Measurements from ENCODE around the gene ASB1.

- TF ChIP-seq CTCF (CRISPR knock-in tag; IDR thresholded peaks at IDR 0.05) = no peak
- TF ChIP-seq POLR2AphosphoS5 (IDR thresholded peaks at IDR 0.05; ENCODE audit: low read depth, low read length) = no peak
- no peak for TF ChIP-seq HMGXB4 (CRISPR knock-in tag; IDR thresholded peaks at IDR 0.05; ENCODE audit: borderline replicate concordance in 1 of 2, low read depth in 1 of 2)
- TF ChIP-seq HIVEP1 (CRISPR knock-in tag; IDR thresholded peaks at IDR 0.05) = no peak
- no peak for TF ChIP-seq YY1 (IDR thresholded peaks at IDR 0.05; ENCODE audit: insufficient read depth, insufficient replicate concordance, low read depth, low read length)
- no peak for TF ChIP-seq ZNF782 (CRISPR knock-in tag; IDR thresholded peaks at IDR 0.05; ENCODE audit: borderline replicate concordance)
- TF ChIP-seq ZSCAN30 (CRISPR knock-in tag; IDR thresholded peaks at IDR 0.05) = no peak
- no peak for TF ChIP-seq ZNF207 (IDR thresholded peaks at IDR 0.05; ENCODE audit: borderline replicate concordance)
- no peak for TF ChIP-seq ZNF556 (CRISPR knock-in tag; IDR thresholded peaks at IDR 0.05; ENCODE audit: borderline replicate concordance)
- no peak for TF ChIP-seq SETDB1 (CRISPR knock-in tag; IDR thresholded peaks at IDR 0.05; ENCODE audit: borderline replicate concordance)
- no peak for TF ChIP-seq AKNA (CRISPR knock-in tag; IDR thresholded peaks at IDR 0.05; ENCODE audit: borderline replicate concordance)
- no peak for TF ChIP-seq ZMAT5 (CRISPR knock-in tag; IDR thresholded peaks at IDR 0.05; ENCODE audit: borderline replicate concordance, low read depth)
These were observed 40.3 kb downstream of the ASB1 start for GRCh38 chr2:238467062-238467461.

Data from HepG2 (cell line).